HCT116 (cell line): ENCODE data around the gene SNX8. TPM values are rescaled to one million over a fixed set of nuclear protein-coding genes. Genes with fewer than 3 reads are reported as not detected.

ENCODE experiments used
- ATAC-seq: fragments of 200-7000 bp; cut with Tn5 transposase; 2 replicates; pipeline ENCODE4 v1.9.1; 2020; ENCODE audit warnings: mild to moderate bottlenecking, moderate library complexity
- BruUV-seq: library from RNA; stranded (reverse); fragments of 400-500 nt; replicated peaks from 2 replicates; lab custom pipeline; 2021; lab: Mats Ljungman, UMichigan
- CTCF ChIA-PET: fragments of 300-600 bp; sonication (Branson Sonifier 250); formaldehyde crosslinking; loops from one replicate; lab custom pipeline; 2021; ENCODE audit warnings: antibody characterized with exemption; lab: Charles Lee
- POLR2A ChIA-PET: fragments of 300-600, 350-600 bp; sonication (Branson Sonifier 250); formaldehyde crosslinking; loops from one replicate; lab custom pipeline; 2021; ENCODE audit warnings: antibody characterized with exemption; lab: Charles Lee
- RAD21 ChIA-PET, 2 experiments: fragments of 300-600 bp; sonication (Branson Sonifier 250); formaldehyde crosslinking; loops; one replicate each; lab custom pipeline; 2023; ENCODE audit warnings: low total read pairs in 2 of 2; ENCODE audit not compliant: uncharacterized antibody in 2 of 2, unreplicated experiment in 2 of 2, low non-redundant PET in 1 of 2; lab: Charles Lee
- DNase-seq: peaks from one replicate; pipeline ENCODE4 v3.0.0-alpha.2; 2010; ENCODE audit warnings: low read depth, low spot score
- H2AFZ ChIP-seq: fragments of 200-600 bp; shearing (Covaris generic), sonication (generic); 2 replicates; pipeline ENCODE4 v1.6.1; 2017; ENCODE audit warnings: low read depth, mixed run types, mixed read lengths, antibody characterized with exemption, low read length; ENCODE audit not compliant: poor library complexity, severe bottlenecking
- H3K27ac ChIP-seq: 2 replicates; pipeline ENCODE4 v1.5.1; 2012; ENCODE audit warnings: low read depth, low read length
- H3K27me3 ChIP-seq: fragments of 200-600 bp; sonication (generic); 2 replicates; pipeline ENCODE4 v1.6.1; 2016; ENCODE audit warnings: mixed run types, low read length, mixed read lengths; ENCODE audit not compliant: insufficient read depth
- H3K36me3 ChIP-seq, 2 experiments: fragments of 200-500 bp in 1 of 2; fragments of 200-600 bp in 1 of 2; sonication (Bioruptor generic) in 1 of 2; sonication (generic) in 1 of 2; 2 replicates each; pipeline versions ENCODE4 v1.5.1 to v1.6.1; 2014 to 2016; ENCODE audit warnings: low read length in 2 of 2, inconsistent platforms in 1 of 2, mixed read lengths in 1 of 2, mixed run types in 1 of 2; ENCODE audit not compliant: insufficient read depth in 2 of 2, control insufficient read depth in 1 of 2
- H3K4me1 ChIP-seq, 2 experiments: fragments of 200-600 bp in 1 of 2; sonication (generic) in 1 of 2; 2 replicates each; pipeline versions ENCODE4 v1.5.1 to v1.6.1; 2012 to 2017; ENCODE audit warnings: low read length in 2 of 2, inconsistent platforms in 1 of 2, mild to moderate bottlenecking in 1 of 2, mixed read lengths in 1 of 2, mixed run types in 1 of 2, moderate library complexity in 1 of 2; ENCODE audit not compliant: insufficient read depth in 2 of 2, control insufficient read depth in 1 of 2
- H3K4me2 ChIP-seq: fragments of 200-600 bp; sonication (generic); 2 replicates; pipeline ENCODE4 v1.6.1; 2017; ENCODE audit warnings: mixed run types, low read length, mixed read lengths
- H3K4me3 ChIP-seq, 2 experiments: fragments of 200-600 bp in 1 of 2; sonication (generic) in 1 of 2; replicated peaks in 1 of 2; 2 replicates each; pipeline ENCODE4 v1.5.1; 2011 to 2016; ENCODE audit warnings: low read length in 2 of 2, control low read depth in 1 of 2, low read depth in 1 of 2, mild to moderate bottlenecking in 1 of 2, mixed read lengths in 1 of 2, mixed run types in 1 of 2
- H3K79me2 ChIP-seq: fragments of 200-600 bp; sonication (generic); 2 replicates; pipeline ENCODE4 v1.6.1; 2017; ENCODE audit warnings: mild to moderate bottlenecking, mixed run types, low read length, moderate library complexity, mixed read lengths; ENCODE audit not compliant: insufficient read depth
- H3K9ac ChIP-seq: fragments of 200-600 bp; sonication (generic); 2 replicates; pipeline ENCODE4 v1.6.1; 2016; ENCODE audit warnings: low read length, mixed read lengths
- H3K9me2 ChIP-seq: fragments of 200-600 bp; sonication (generic), shearing (Covaris generic); 2 replicates; pipeline ENCODE4 v1.6.1; 2017; ENCODE audit warnings: mixed run types, mild to moderate bottlenecking, moderate library complexity; ENCODE audit not compliant: insufficient read depth
- H3K9me3 ChIP-seq, 2 experiments: fragments of 200-500 bp in 1 of 2; fragments of 200-600 bp in 1 of 2; sonication (Bioruptor generic) in 1 of 2; sonication (generic) in 1 of 2; 2 replicates each; pipeline ENCODE4 v1.6.1; 2014 to 2017; ENCODE audit warnings: low read length in 2 of 2, mixed read lengths in 2 of 2, inconsistent platforms in 1 of 2, low read depth in 1 of 2, mild to moderate bottlenecking in 1 of 2, mixed run types in 1 of 2, moderate library complexity in 1 of 2; ENCODE audit not compliant: control insufficient read depth in 1 of 2, insufficient read depth in 1 of 2
- H4K20me1 ChIP-seq: fragments of 200-600 bp; sonication (generic), shearing (Covaris generic); 2 replicates; pipeline ENCODE4 v1.6.1; 2017; ENCODE audit warnings: mixed run types, mild to moderate bottlenecking, moderate library complexity; ENCODE audit not compliant: insufficient read depth
- ATF3 ChIP-seq: IDR thresholded peaks from 2 replicates; pipeline ENCODE4 v1.6.1; 2012
- CEBPB ChIP-seq: IDR thresholded peaks from 2 replicates; pipeline ENCODE4 v1.6.1; 2012; ENCODE audit warnings: low read depth
- CTCF ChIP-seq, 3 experiments: fragments of 200-600 bp in 1 of 3; sonication (generic) in 1 of 3; IDR thresholded peaks in 2 of 3; conservative IDR thresholded peaks in 1 of 3; 2 replicates each; pipeline ENCODE4 v1.5.1; 2012 to 2017; ENCODE audit warnings: low read depth in 2 of 3, low read length in 2 of 3, antibody characterized with exemption in 1 of 3, borderline replicate concordance in 1 of 3, control low read depth in 1 of 3, mild to moderate bottlenecking in 1 of 3, mixed read lengths in 1 of 3, mixed run types in 1 of 3, moderate library complexity in 1 of 3; ENCODE audit not compliant: insufficient read depth in 1 of 3
- EGR1 ChIP-seq: IDR thresholded peaks from 2 replicates; pipeline ENCODE4 v1.6.1; 2012; ENCODE audit warnings: low read depth
- ELF1 ChIP-seq: IDR thresholded peaks from 2 replicates; pipeline ENCODE4 v1.6.1; 2012; ENCODE audit warnings: low read depth, borderline replicate concordance
- EZH2 ChIP-seq: fragments of 200-600 bp; sonication (generic); IDR thresholded peaks from 2 replicates; pipeline ENCODE4 v1.6.1; 2017; ENCODE audit warnings: antibody characterized with exemption, mixed run types
- FOSL1 ChIP-seq: IDR thresholded peaks from 2 replicates; pipeline ENCODE4 v1.6.1; 2012; ENCODE audit warnings: low read depth
- MAX ChIP-seq: IDR thresholded peaks from 2 replicates; pipeline ENCODE4 v1.6.1; 2012
- POLR2AphosphoS5 ChIP-seq: IDR thresholded peaks from 2 replicates; pipeline ENCODE4 v1.6.1; 2011; ENCODE audit warnings: mild to moderate bottlenecking, low read depth, low read length, moderate library complexity
- REST ChIP-seq: IDR thresholded peaks from 2 replicates; pipeline ENCODE4 v1.6.1; 2012; ENCODE audit warnings: low read depth
- SIN3A ChIP-seq: IDR thresholded peaks from 2 replicates; pipeline ENCODE4 v1.6.1; 2012; ENCODE audit warnings: low read depth
- SP1 ChIP-seq: IDR thresholded peaks from 2 replicates; pipeline ENCODE4 v1.6.1; 2012; ENCODE audit warnings: low read depth
- SRF ChIP-seq: IDR thresholded peaks from 2 replicates; pipeline ENCODE4 v1.6.1; 2012; ENCODE audit warnings: low read depth
- TCF7L2 ChIP-seq: IDR thresholded peaks from 2 replicates; pipeline ENCODE4 v1.7.0; 2011; ENCODE audit warnings: borderline replicate concordance, inconsistent platforms; ENCODE audit not compliant: insufficient read depth, insufficient read length; ENCODE audit errors: extremely low read depth
- YY1 ChIP-seq: IDR thresholded peaks from 2 replicates; pipeline ENCODE4 v1.6.1; 2011; ENCODE audit warnings: low read length, low read depth, moderate library complexity, mild to moderate bottlenecking; ENCODE audit not compliant: insufficient replicate concordance; ENCODE audit errors: extremely low read depth
- ZBTB33 ChIP-seq: IDR thresholded peaks from 2 replicates; pipeline ENCODE4 v1.6.1; 2011; ENCODE audit warnings: mild to moderate bottlenecking, low read length, moderate library complexity; ENCODE audit not compliant: insufficient replicate concordance; ENCODE audit errors: extremely low read depth
- ZNF274 ChIP-seq: fragments of 200-500 bp; sonication (Bioruptor generic); IDR thresholded peaks from 2 replicates; pipeline ENCODE4 v1.6.1; 2014; ENCODE audit warnings: mild to moderate bottlenecking, low read depth, low read length, inconsistent platforms
- intact Hi-C: fragments of 100-400 bp; cut with micrococcal nuclease; formaldehyde crosslinking; loops from 2 replicates; pipeline ENCODE4 v1.10.0; 2022
- total RNA-seq: library from RNA; stranded (reverse); gene quantifications from one replicate; pipeline ENCODE4 v1.2.1, GENCODE V29; 2021; ENCODE audit not compliant: unreplicated experiment

Gene SNX8
- total RNA-seq, 1 experiment from 2014 or later: 41.7 TPM

GRCh38 chr7:2214636-2215035, 99.6 kb downstream of the SNX8 start:
- no peak overlapping the region for H3K4me3 ChIP-seq
- H3K36me3 ChIP-seq: peaks cover 13 to 36% of the 10 kb centered on the region in 2 experiments
- no peaks in the 10 kb centered on the region for H3K79me2 ChIP-seq
- H3K4me1 ChIP-seq: no peaks in the 10 kb centered on the region
- no peaks in the 10 kb centered on the region for H3K27me3 ChIP-seq
- ChIA-PET POLR2A (no interaction called here), CTCF (no interaction called here), RAD21 (no interaction called here)
- H4K20me1 ChIP-seq: no peaks in the 10 kb centered on the region
- no peak for TF ChIP-seq ELF1
- TF ChIP-seq SRF: no peak
- TF ChIP-seq ZBTB33: no peak
- no peak for TF ChIP-seq SP1
- TF ChIP-seq CEBPB: no peak
- TF ChIP-seq EGR1: no peak
- TF ChIP-seq REST: no peak
- no peak for TF ChIP-seq ZNF274
- TF ChIP-seq ATF3: no peak
- no peak for TF ChIP-seq TCF7L2
- no peak for TF ChIP-seq MAX
- TF ChIP-seq FOSL1: no peak
- TF ChIP-seq YY1: no peak
- TF ChIP-seq CTCF (IDR thresholded peaks at IDR 0.05 in 2 of 3, conservative IDR thresholded peaks at IDR 0.05 in 1 of 3; ENCODE audit: borderline replicate concordance in 1 of 3, insufficient read depth in 1 of 3, low read depth in 2 of 3, low read length in 2 of 3): no peak
- TF ChIP-seq EZH2: no peak
- TF ChIP-seq POLR2AphosphoS5: no peak
- no peak for TF ChIP-seq SIN3A
- no peak overlapping the region for H3K27ac ChIP-seq
- H3K4me2 ChIP-seq: no peak overlapping the region
- DNase-seq (no peak), ATAC-seq (no peak)
- no TSS peak for BruUV-seq
- H3K9me3 ChIP-seq: no peaks in the 10 kb centered on the region
- intact Hi-C loops: no loop called here
- no peak overlapping the region for H2AFZ ChIP-seq
- no peaks in the 10 kb centered on the region for H3K9me2 ChIP-seq
- H3K9ac ChIP-seq: no peak overlapping the region
